HEK293 (cell line): Measurements from ENCODE around the gene PPP2R3A.
A peak's percentile ranks its signal among the peaks of the same experiment; 100 is the strongest.

Source experiments
- CTCF ChIA-PET: fragments of 350-600 bp; formaldehyde crosslinking; extraction: SDS; loops from one replicate; lab custom pipeline; 2021; ENCODE audit warnings: antibody characterized with exemption; lab: Yijun Ruan, JAX
- POLR2A ChIA-PET: fragments of 300-600 bp; formaldehyde crosslinking; extraction: SDS; loops from one replicate; lab custom pipeline; 2020; ENCODE audit warnings: antibody characterized with exemption, inconsistent platforms; lab: Yijun Ruan, JAX
- H3K27ac ChIP-seq: fragments of 200-500 bp; sonication (Bioruptor generic); 2 replicates; pipeline ENCODE4 v1.5.1; 2014; ENCODE audit warnings: low read depth, low read length, control low read depth, inconsistent platforms; ENCODE audit errors: extremely low read depth
- H3K36me3 ChIP-seq, 2 experiments: fragments of 200-500 bp in 1 of 2; sonication (Bioruptor generic) in 1 of 2; 1 replicate in 1 of 2; 2 replicates in 1 of 2; pipeline ENCODE4 v1.5.1; 2014 to 2017; ENCODE audit warnings: inconsistent platforms in 2 of 2, low read length in 2 of 2; ENCODE audit not compliant: control insufficient read depth in 2 of 2, insufficient read depth in 1 of 2
- H3K4me1 ChIP-seq: fragments of 200-500 bp; sonication (Bioruptor generic); 2 replicates; pipeline ENCODE4 v1.5.1; 2014; ENCODE audit warnings: mild to moderate bottlenecking, low read length, inconsistent platforms; ENCODE audit not compliant: control insufficient read depth, insufficient read depth
- H3K4me3 ChIP-seq: 2 replicates; pipeline ENCODE4 v1.5.1; 2011; ENCODE audit warnings: low read depth, mild to moderate bottlenecking, control low read depth, low read length, moderate library complexity
- H3K9me3 ChIP-seq: fragments of 200-500 bp; sonication (Bioruptor generic); 2 replicates; pipeline ENCODE4 v1.5.1; 2014; ENCODE audit warnings: low read depth, low read length, inconsistent platforms; ENCODE audit not compliant: control insufficient read depth, insufficient read depth
- OSR2 ChIP-seq: fragments of 450-650 bp; formaldehyde crosslinking; IDR thresholded peaks from 2 replicates; pipeline ENCODE4 v1.5.1; 2016; ENCODE audit warnings: missing biosample characterization, missing genetic modification characterization
- PRDM1 ChIP-seq: fragments of 450-650 bp; formaldehyde crosslinking; IDR thresholded peaks from 2 replicates; pipeline ENCODE4; 2016; ENCODE audit warnings: missing biosample characterization, missing genetic modification characterization
- PRDM6 ChIP-seq: fragments of 450-650 bp; formaldehyde crosslinking; IDR thresholded peaks from 2 replicates; pipeline ENCODE4 v1.5.1; 2017; ENCODE audit warnings: missing biosample characterization, missing genetic modification characterization
- SP7 ChIP-seq: fragments of 450-650 bp; formaldehyde crosslinking; IDR thresholded peaks from 2 replicates; pipeline ENCODE4 v1.5.1; 2016; ENCODE audit warnings: missing biosample characterization, missing genetic modification characterization
- ZBTB1 ChIP-seq: fragments of 450-650 bp; formaldehyde crosslinking; IDR thresholded peaks from 2 replicates; pipeline ENCODE4 v1.5.1; 2016; ENCODE audit warnings: missing biosample characterization, missing genetic modification characterization
- ZFP69B ChIP-seq: fragments of 450-650 bp; formaldehyde crosslinking; IDR thresholded peaks from 2 replicates; pipeline ENCODE4 v1.5.1; 2016; ENCODE audit warnings: missing biosample characterization, missing genetic modification characterization
- ZIC2 ChIP-seq: fragments of 450-650 bp; formaldehyde crosslinking; IDR thresholded peaks from 2 replicates; pipeline ENCODE4 v1.5.1; 2016; ENCODE audit warnings: missing biosample characterization, missing genetic modification characterization
- ZNF10 ChIP-seq: fragments of 450-650 bp; formaldehyde crosslinking; IDR thresholded peaks from 2 replicates; pipeline ENCODE4 v1.5.1; 2017; ENCODE audit warnings: missing biosample characterization, missing genetic modification characterization
- ZNF202 ChIP-seq: fragments of 450-650 bp; formaldehyde crosslinking; IDR thresholded peaks from 2 replicates; pipeline ENCODE4 v1.5.1; 2016; ENCODE audit warnings: missing biosample characterization, missing genetic modification characterization, borderline replicate concordance
- ZNF335 ChIP-seq: fragments of 450-650 bp; formaldehyde crosslinking; conservative IDR thresholded peaks from 2 replicates; pipeline ENCODE4 v1.5.1; 2016; ENCODE audit warnings: missing biosample characterization, missing genetic modification characterization
- ZNF510 ChIP-seq: fragments of 450-650 bp; formaldehyde crosslinking; IDR thresholded peaks from 2 replicates; pipeline ENCODE4 v1.5.1; 2018; ENCODE audit warnings: mild to moderate bottlenecking, missing genetic modification characterization, missing biosample characterization; ENCODE audit not compliant: insufficient replicate concordance
- ZNF600 ChIP-seq: fragments of 450-650 bp; formaldehyde crosslinking; IDR thresholded peaks from 2 replicates; pipeline ENCODE4 v1.5.1; 2016; ENCODE audit warnings: missing biosample characterization, missing genetic modification characterization
- ZNF639 ChIP-seq: fragments of 450-650 bp; formaldehyde crosslinking; IDR thresholded peaks from 2 replicates; pipeline ENCODE4 v1.5.1; 2016; ENCODE audit warnings: missing biosample characterization, missing genetic modification characterization
- ZNF704 ChIP-seq: fragments of 450-650 bp; formaldehyde crosslinking; IDR thresholded peaks from 2 replicates; pipeline ENCODE4 v1.5.1; 2016; ENCODE audit warnings: missing biosample characterization, missing genetic modification characterization
- TF ChIP-seq, protein P1 (sequence below): fragments of 450-650 bp; formaldehyde crosslinking; IDR thresholded peaks from 2 replicates; pipeline ENCODE4 v1.5.1; 2016; ENCODE audit warnings: missing biosample characterization, missing genetic modification characterization
- TF ChIP-seq, protein P2 (sequence below): fragments of 450-650 bp; formaldehyde crosslinking; IDR thresholded peaks from 2 replicates; pipeline ENCODE4 v1.5.1; 2016; ENCODE audit warnings: missing biosample characterization, missing genetic modification characterization, low read depth
- TF ChIP-seq, protein P3 (sequence below): fragments of 450-650 bp; formaldehyde crosslinking; IDR thresholded peaks from 2 replicates; pipeline ENCODE4 v1.5.1; 2016; ENCODE audit warnings: missing biosample characterization, missing genetic modification characterization
- TF ChIP-seq, protein P4 (sequence below): fragments of 450-650 bp; formaldehyde crosslinking; IDR thresholded peaks from 2 replicates; pipeline ENCODE4 v1.5.1; 2016; ENCODE audit warnings: missing biosample characterization, missing genetic modification characterization
- TF ChIP-seq, protein P5 (sequence below): fragments of 450-650 bp; formaldehyde crosslinking; IDR thresholded peaks from 2 replicates; pipeline ENCODE4 v1.5.1; 2016; ENCODE audit warnings: missing biosample characterization, missing genetic modification characterization

PPP2R3A gene

DNA sequence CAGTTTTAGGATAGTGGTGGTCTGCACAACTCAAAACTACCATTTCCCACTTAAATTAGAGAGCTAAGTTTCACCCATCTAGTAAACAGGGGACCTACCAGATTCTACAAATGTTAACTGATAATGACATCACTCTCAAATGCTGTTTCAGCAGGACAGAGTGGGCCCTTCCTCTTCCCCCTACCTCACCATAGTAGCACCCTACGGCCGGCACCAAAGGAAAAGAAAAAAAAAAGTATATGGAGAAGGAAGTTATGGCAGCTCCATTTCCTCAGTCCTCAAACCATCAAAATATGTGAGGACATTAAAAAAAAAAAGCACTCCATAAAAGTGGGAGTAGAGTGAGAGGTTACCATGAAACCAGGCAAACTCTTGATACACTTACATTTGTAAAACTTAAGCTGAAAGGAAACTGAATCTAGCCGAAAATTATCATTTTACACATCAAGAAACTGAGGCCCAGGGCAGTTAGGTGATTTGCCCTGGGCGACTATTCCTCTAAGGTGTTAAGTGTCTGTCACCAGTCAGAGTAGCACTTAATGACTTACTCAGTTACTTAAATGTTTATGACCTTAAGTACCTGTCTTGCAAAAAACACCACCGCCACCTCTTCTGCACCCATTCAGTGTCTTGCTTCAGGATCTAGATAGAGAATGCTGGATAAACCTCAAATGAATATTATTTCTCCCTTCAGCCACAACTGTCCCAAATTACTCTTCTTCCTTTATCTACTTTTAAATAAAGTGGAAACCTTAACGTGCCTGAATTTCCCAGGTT lies 227.9 kb downstream of the PPP2R3A start:
- H3K27ac ChIP-seq = no peak overlapping the region
- TF ChIP-seq ZNF10 (tag by site-specific recombination) (0 out of 2 replicates have a peak, but pooled peaks have one; percentile 11), ZNF704 (tag by site-specific recombination) (no peak), ZNF202 (no peak), PRDM6 (tag by site-specific recombination) (peak; percentile 60), SP7 (tag by site-specific recombination) (no peak), ZBTB1 (no peak), PRDM1 (tag by site-specific recombination) (peak; percentile 59), ZNF510 (tag by site-specific recombination) (no peak), ZNF600 (0 out of 2 replicates have a peak, but pooled peaks have one; percentile 16), OSR2 (tag by site-specific recombination) (peak; percentile 37; the same call in 1 of the 2 replicates), ZFP69B (tag by site-specific recombination) (peak; percentile 96), ZIC2 (tag by site-specific recombination) (no peak), ZNF639 (tag by site-specific recombination) (0 out of 2 replicates have a peak, but pooled peaks have one; percentile 13), ZNF335 (tag by site-specific recombination) (peak; percentile 55)
- TF ChIP-seq, protein P1, sequence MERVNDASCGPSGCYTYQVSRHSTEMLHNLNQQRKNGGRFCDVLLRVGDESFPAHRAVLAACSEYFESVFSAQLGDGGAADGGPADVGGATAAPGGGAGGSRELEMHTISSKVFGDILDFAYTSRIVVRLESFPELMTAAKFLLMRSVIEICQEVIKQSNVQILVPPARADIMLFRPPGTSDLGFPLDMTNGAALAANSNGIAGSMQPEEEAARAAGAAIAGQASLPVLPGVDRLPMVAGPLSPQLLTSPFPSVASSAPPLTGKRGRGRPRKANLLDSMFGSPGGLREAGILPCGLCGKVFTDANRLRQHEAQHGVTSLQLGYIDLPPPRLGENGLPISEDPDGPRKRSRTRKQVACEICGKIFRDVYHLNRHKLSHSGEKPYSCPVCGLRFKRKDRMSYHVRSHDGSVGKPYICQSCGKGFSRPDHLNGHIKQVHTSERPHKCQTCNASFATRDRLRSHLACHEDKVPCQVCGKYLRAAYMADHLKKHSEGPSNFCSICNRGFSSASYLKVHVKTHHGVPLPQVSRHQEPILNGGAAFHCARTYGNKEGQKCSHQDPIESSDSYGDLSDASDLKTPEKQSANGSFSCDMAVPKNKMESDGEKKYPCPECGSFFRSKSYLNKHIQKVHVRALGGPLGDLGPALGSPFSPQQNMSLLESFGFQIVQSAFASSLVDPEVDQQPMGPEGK (tag by site-specific recombination) = 0 out of 2 replicates have a peak, but pooled peaks have one; percentile 23
- TF ChIP-seq, protein P2, sequence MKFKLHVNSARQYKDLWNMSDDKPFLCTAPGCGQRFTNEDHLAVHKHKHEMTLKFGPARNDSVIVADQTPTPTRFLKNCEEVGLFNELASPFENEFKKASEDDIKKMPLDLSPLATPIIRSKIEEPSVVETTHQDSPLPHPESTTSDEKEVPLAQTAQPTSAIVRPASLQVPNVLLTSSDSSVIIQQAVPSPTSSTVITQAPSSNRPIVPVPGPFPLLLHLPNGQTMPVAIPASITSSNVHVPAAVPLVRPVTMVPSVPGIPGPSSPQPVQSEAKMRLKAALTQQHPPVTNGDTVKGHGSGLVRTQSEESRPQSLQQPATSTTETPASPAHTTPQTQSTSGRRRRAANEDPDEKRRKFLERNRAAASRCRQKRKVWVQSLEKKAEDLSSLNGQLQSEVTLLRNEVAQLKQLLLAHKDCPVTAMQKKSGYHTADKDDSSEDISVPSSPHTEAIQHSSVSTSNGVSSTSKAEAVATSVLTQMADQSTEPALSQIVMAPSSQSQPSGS (tag by site-specific recombination) = peak; percentile 90
- TF ChIP-seq, protein P3, sequence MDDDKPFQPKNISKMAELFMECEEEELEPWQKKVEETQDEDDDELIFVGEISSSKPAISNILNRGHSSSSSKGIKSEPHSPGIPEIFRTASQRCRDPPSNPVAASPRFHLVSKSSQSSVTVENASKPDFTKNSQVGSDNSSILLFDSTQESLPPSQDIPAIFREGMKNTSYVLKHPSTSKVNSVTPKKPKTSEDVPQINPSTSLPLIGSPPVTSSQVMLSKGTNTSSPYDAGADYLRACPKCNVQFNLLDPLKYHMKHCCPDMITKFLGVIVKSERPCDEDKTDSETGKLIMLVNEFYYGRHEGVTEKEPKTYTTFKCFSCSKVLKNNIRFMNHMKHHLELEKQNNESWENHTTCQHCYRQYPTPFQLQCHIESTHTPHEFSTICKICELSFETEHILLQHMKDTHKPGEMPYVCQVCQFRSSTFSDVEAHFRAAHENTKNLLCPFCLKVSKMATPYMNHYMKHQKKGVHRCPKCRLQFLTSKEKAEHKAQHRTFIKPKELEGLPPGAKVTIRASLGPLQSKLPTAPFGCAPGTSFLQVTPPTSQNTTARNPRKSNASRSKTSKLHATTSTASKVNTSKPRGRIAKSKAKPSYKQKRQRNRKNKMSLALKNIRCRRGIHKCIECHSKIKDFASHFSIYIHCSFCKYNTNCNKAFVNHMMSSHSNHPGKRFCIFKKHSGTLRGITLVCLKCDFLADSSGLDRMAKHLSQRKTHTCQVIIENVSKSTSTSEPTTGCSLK (tag by site-specific recombination) = no peak
- TF ChIP-seq, protein P4, sequence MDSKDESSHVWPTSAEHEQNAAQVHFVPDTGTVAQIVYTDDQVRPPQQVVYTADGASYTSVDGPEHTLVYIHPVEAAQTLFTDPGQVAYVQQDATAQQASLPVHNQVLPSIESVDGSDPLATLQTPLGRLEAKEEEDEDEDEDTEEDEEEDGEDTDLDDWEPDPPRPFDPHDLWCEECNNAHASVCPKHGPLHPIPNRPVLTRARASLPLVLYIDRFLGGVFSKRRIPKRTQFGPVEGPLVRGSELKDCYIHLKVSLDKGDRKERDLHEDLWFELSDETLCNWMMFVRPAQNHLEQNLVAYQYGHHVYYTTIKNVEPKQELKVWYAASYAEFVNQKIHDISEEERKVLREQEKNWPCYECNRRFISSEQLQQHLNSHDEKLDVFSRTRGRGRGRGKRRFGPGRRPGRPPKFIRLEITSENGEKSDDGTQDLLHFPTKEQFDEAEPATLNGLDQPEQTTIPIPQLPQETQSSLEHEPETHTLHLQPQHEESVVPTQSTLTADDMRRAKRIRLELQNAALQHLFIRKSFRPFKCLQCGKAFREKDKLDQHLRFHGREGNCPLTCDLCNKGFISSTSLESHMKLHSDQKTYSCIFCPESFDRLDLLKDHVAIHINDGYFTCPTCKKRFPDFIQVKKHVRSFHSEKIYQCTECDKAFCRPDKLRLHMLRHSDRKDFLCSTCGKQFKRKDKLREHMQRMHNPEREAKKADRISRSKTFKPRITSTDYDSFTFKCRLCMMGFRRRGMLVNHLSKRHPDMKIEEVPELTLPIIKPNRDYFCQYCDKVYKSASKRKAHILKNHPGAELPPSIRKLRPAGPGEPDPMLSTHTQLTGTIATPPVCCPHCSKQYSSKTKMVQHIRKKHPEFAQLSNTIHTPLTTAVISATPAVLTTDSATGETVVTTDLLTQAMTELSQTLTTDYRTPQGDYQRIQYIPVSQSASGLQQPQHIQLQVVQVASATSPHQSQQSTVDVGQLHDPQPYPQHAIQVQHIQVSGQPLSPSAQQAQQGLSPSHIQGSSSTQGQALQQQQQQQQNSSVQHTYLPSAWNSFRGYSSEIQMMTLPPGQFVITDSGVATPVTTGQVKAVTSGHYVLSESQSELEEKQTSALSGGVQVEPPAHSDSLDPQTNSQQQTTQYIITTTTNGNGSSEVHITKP (tag by site-specific recombination) = peak; percentile 99
- TF ChIP-seq, protein P5, sequence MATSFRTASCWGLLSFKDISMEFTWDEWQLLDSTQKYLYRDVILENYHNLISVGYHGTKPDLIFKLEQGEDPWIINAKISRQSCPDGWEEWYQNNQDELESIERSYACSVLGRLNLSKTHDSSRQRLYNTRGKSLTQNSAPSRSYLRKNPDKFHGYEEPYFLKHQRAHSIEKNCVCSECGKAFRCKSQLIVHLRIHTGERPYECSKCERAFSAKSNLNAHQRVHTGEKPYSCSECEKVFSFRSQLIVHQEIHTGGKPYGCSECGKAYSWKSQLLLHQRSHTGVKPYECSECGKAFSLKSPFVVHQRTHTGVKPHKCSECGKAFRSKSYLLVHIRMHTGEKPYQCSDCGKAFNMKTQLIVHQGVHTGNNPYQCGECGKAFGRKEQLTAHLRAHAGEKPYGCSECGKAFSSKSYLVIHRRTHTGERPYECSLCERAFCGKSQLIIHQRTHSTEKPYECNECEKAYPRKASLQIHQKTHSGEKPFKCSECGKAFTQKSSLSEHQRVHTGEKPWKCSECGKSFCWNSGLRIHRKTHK (tag by site-specific recombination) = no peak

More for the DNA sequence above, 227.9 kb downstream of the PPP2R3A start:
- Histone ChIP-seq H3K4me1 (peaks cover under 1% of the 10 kb centered on the region; the same call in 1 of the 2 replicates), H3K4me3 (peak overlapping the region; percentile 83), H3K9me3 (no peaks in the 10 kb centered on the region), H3K36me3 (peaks cover 0 to 9% of the 10 kb centered on the region in 2 experiments; a peak in 1 of 3 replicates)
- CTCF ChIA-PET = interaction anchor here (0.6 to 0.7 kb wide), 2 partner anchors 57 to 157 kb away, joined by 3 read pairs; no protein-coding TSS in a partner anchor
- POLR2A ChIA-PET = interaction anchor here (0.5 to 1.7 kb wide), 3 partner anchors 51 to 310 kb away, joined by 4 to 6 read pairs (median 4); no protein-coding TSS in a partner anchor
